CD4-positive, alpha-beta T cell (primary cell): ENCODE results near the gene QPCT. TPM values are rescaled to one million over a fixed set of nuclear protein-coding genes. Genes with fewer than 3 reads are reported as not detected.
A peak's percentile ranks its signal among the peaks of the same experiment; 100 is the strongest.

Experiments used
- ATAC-seq: fragments of 200-7000 bp; cut with Tn5 transposase; one replicate; pipeline ENCODE4 v1.10.0; 2022; ENCODE audit warnings: mild to moderate bottlenecking; ENCODE audit not compliant: poor library complexity
- CTCF ChIA-PET: fragments of 350-600 bp; sonication (Branson Sonifier 250); formaldehyde crosslinking; loops from one replicate; lab custom pipeline; 2021; ENCODE audit warnings: antibody characterized with exemption, inconsistent platforms; lab: Charles Lee
- POLR2A ChIA-PET: fragments of 350-600 bp; sonication (Branson Sonifier 250); formaldehyde crosslinking; loops from one replicate; lab custom pipeline; 2021; ENCODE audit warnings: antibody characterized with exemption, inconsistent platforms; lab: Charles Lee
- DNase-seq, 14 experiments: peaks; one replicate each; pipeline ENCODE4 v3.0.0-alpha.2; 2013 to 2020; ENCODE audit warnings: mixed read lengths in 2 of 14
- H3K27ac ChIP-seq, 2 donors: one replicate each; pipeline versions ENCODE4 v1.5.1 to v1.7.0; 2013; ENCODE audit warnings: low read length in 2 of 2, low read depth in 1 of 2, mild to moderate bottlenecking in 1 of 2
- H3K27me3 ChIP-seq, 2 experiments: 1 replicate in 1 of 2; 2 replicates in 1 of 2; pipeline versions ENCODE4 v1.6.1 to v1.7.0; 2013; ENCODE audit warnings: low read length in 2 of 2, control low read depth in 1 of 2, mild to moderate bottlenecking in 1 of 2, moderate library complexity in 1 of 2; ENCODE audit not compliant: insufficient read depth in 2 of 2, control insufficient read depth in 1 of 2
- H3K36me3 ChIP-seq: one replicate; pipeline ENCODE4 v1.6.1; 2013; ENCODE audit warnings: low read length, control low read depth; ENCODE audit not compliant: insufficient read depth
- H3K4me1 ChIP-seq: one replicate; pipeline ENCODE4 v1.6.1; 2013; ENCODE audit warnings: low read length, control low read depth; ENCODE audit not compliant: insufficient read depth
- H3K4me3 ChIP-seq: one replicate; pipeline ENCODE4 v1.5.1; 2013; ENCODE audit warnings: mild to moderate bottlenecking, low read length, moderate library complexity
- H3K9me3 ChIP-seq, 2 experiments: 1 replicate in 1 of 2; 2 replicates in 1 of 2; pipeline versions ENCODE4 v1.6.1 to v1.7.0; 2013; ENCODE audit warnings: low read length in 2 of 2, mild to moderate bottlenecking in 2 of 2, control low read depth in 1 of 2, moderate library complexity in 1 of 2; ENCODE audit not compliant: control insufficient read depth in 1 of 2, insufficient read depth in 1 of 2
- H3K27ac Mint-ChIP-seq: one replicate; pipeline ENCODE4 v1.8.0; 2020; ENCODE audit warnings: mixed read lengths
- H3K27me3 Mint-ChIP-seq: one replicate; pipeline ENCODE4 v1.8.0; 2021; ENCODE audit warnings: mixed read lengths
- H3K36me3 Mint-ChIP-seq: one replicate; pipeline ENCODE4 v1.8.0; 2021; ENCODE audit warnings: low read depth, mixed read lengths
- H3K4me1 Mint-ChIP-seq: one replicate; pipeline ENCODE4 v1.8.0; 2021; ENCODE audit warnings: low read depth, mixed read lengths
- H3K4me3 Mint-ChIP-seq: one replicate; pipeline ENCODE4 v1.8.0; 2020; ENCODE audit warnings: mild to moderate bottlenecking, mixed read lengths
- H3K9me3 Mint-ChIP-seq: one replicate; pipeline ENCODE4 v1.8.0; 2020; ENCODE audit warnings: mixed read lengths
- intact Hi-C, 2 experiments: fragments of 100-400 bp; cut with DNase I in 1 of 2; cut with micrococcal nuclease in 1 of 2; formaldehyde crosslinking; loops; one replicate each; pipeline versions ENCODE4 v1.15.1 to v1.9.0; 2023 to 2025; cut with DNase I, micrococcal nuclease
- total RNA-seq, 174 experiments: library from RNA in 2 of 174; stranded (reverse) in 2 of 174; gene quantifications; one replicate each; pipeline ENCODE4 v1.2.3 and lab custom pipeline; 2021 to 2026
- TF ChIP-seq, protein P1 (sequence below): fragments of 200-600 bp; IDR thresholded peaks from one replicate; pipeline ENCODE4 v1.8.0; 2022; ENCODE audit warnings: antibody characterized with exemption, mild to moderate bottlenecking

The QPCT gene
- total RNA-seq, 2 experiments from 2014 or later: 0.53 to 0.71 TPM

DNA sequence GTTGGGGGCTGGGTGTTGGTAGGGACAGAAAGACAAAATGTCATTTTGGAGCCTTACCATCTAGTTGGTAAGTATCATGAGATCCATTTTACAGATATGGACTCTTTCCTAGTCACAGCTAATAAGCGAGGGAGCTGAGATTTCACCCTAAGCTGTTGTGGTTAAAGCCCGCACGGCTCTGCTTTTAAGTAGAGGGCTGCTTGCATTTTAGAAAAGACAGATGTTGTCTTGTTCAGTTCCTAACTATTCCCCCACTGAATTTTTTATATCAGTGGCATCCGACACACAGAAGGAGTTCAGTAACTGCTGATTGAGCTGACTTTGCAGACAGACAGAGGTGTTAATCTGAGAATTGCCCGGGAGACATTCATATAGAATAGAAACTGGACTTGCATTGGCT is 3.7 kb downstream of the QPCT start:
- CTCF ChIA-PET: no interaction called here
- H3K4me1 Mint-ChIP-seq: peaks cover 23% of the 10 kb centered on the region

DNA sequence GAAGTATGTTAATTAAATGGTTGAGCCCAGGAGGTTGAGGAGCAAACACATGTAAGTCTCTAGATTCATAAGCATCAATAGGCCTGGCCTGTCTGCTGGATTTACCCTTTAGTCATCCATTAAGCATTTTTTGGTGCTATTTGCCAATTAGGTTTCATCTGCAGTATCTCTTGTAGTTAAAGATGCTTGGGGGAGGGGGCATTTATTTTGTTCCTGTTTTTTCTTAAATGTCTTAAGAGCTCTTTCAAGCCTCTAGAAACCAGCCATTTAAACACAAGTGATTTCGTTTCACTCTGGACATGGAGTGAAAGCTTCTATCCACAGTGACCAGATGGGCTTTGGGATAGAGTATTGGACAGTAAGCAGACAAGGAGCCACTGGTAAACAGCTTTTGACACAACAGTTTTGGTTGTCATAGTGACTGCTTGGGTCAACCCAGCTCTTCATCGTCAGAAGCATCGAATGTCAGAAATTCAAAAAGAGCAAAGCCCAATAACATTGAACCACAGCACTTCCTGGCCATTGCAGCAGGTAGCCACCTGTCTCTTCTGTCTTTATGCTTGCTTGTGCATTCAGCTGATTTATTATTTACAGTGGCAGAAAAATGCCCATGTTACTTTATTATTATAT is 4.9 kb downstream of the QPCT start:
- DNase-seq: peak in 1 of 14 experiments; percentile 15
- Mint-ChIP-seq H3K36me3 (no peaks in the 10 kb centered on the region), H3K27me3 (peaks cover 44% of the 10 kb centered on the region), H3K9me3 (no peaks in the 10 kb centered on the region), H3K4me1 (peaks cover 12% of the 10 kb centered on the region), H3K4me3 (no peak overlapping the region), H3K27ac (no peak overlapping the region)
- intact Hi-C loops: no loop called here
- Histone ChIP-seq H3K27me3 (peaks cover 0 to 7% of the 10 kb centered on the region in 2 experiments), H3K4me3 (no peak overlapping the region), H3K27ac (no peak overlapping the region), H3K4me1 (peaks cover 11% of the 10 kb centered on the region), H3K36me3 (no peaks in the 10 kb centered on the region), H3K9me3 (no peaks in the 10 kb centered on the region)
- TF ChIP-seq, protein P1, sequence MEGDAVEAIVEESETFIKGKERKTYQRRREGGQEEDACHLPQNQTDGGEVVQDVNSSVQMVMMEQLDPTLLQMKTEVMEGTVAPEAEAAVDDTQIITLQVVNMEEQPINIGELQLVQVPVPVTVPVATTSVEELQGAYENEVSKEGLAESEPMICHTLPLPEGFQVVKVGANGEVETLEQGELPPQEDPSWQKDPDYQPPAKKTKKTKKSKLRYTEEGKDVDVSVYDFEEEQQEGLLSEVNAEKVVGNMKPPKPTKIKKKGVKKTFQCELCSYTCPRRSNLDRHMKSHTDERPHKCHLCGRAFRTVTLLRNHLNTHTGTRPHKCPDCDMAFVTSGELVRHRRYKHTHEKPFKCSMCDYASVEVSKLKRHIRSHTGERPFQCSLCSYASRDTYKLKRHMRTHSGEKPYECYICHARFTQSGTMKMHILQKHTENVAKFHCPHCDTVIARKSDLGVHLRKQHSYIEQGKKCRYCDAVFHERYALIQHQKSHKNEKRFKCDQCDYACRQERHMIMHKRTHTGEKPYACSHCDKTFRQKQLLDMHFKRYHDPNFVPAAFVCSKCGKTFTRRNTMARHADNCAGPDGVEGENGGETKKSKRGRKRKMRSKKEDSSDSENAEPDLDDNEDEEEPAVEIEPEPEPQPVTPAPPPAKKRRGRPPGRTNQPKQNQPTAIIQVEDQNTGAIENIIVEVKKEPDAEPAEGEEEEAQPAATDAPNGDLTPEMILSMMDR: no peak
- ATAC-seq: no peak
- ChIA-PET POLR2A (no interaction called here), CTCF (no interaction called here)

More for the DNA sequence above, 3.7 kb downstream of the QPCT start:
- Histone ChIP-seq H3K4me3 (no peak overlapping the region), H3K27me3 (peaks cover 0 to 7% of the 10 kb centered on the region in 2 experiments), H3K4me1 (peaks cover 14% of the 10 kb centered on the region), H3K9me3 (no peaks in the 10 kb centered on the region), H3K36me3 (no peaks in the 10 kb centered on the region), H3K27ac (no peak overlapping the region)
- H3K27me3 Mint-ChIP-seq: peaks cover 35% of the 10 kb centered on the region
- H3K27ac Mint-ChIP-seq: no peak overlapping the region
- POLR2A ChIA-PET: no interaction called here
- H3K4me3 Mint-ChIP-seq: no peak overlapping the region
- TF ChIP-seq, protein P1: no peak
- H3K9me3 Mint-ChIP-seq: no peaks in the 10 kb centered on the region
- DNase-seq: no peak
- intact Hi-C loops: no loop called here
- ATAC-seq: no peak
- no peaks in the 10 kb centered on the region for H3K36me3 Mint-ChIP-seq

DNA sequence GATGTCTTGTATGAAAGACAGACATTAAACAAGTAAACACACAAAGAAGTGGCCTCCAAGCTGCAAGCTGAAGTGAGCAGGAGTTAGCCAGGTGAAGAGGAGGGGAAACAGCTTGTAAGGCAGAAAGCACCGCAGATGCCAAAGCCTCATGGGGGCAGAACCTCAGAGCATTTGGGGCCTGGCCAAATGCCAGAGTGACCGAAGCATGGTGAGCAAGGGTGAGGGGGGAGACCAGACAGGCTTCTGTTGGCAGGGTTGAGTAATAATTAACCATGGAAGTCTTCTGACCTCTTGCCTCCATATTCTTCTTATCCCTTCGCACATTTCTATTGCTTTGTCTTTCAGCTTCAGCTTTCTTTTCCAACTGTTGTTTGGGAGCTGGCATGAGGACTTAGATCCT is 5.6 kb downstream of the QPCT start:
- Mint-ChIP-seq H3K27ac (no peak overlapping the region), H3K36me3 (no peaks in the 10 kb centered on the region), H3K27me3 (peaks cover 48% of the 10 kb centered on the region), H3K4me1 (peaks cover 9% of the 10 kb centered on the region), H3K4me3 (no peak overlapping the region), H3K9me3 (no peaks in the 10 kb centered on the region)
- peaks cover 0 to 7% of the 10 kb centered on the region in 2 experiments for H3K27me3 ChIP-seq
- H3K27ac ChIP-seq: no peak overlapping the region
- DNase-seq: no peak
- intact Hi-C loops: no loop called here
- no peak for ATAC-seq
- ChIA-PET CTCF (interaction anchor here (3.5 kb wide), 1 partner anchor 13 kb away, joined by 13 read pairs; no protein-coding TSS in a partner anchor), POLR2A (no interaction called here)
- no peak overlapping the region for H3K4me3 ChIP-seq
- TF ChIP-seq, protein P1: no peak
- no peaks in the 10 kb centered on the region for H3K9me3 ChIP-seq
- H3K36me3 ChIP-seq: no peaks in the 10 kb centered on the region
- peaks cover 5% of the 10 kb centered on the region for H3K4me1 ChIP-seq
